Measurements from ENCODE around the gene UNKL.

DNA sequence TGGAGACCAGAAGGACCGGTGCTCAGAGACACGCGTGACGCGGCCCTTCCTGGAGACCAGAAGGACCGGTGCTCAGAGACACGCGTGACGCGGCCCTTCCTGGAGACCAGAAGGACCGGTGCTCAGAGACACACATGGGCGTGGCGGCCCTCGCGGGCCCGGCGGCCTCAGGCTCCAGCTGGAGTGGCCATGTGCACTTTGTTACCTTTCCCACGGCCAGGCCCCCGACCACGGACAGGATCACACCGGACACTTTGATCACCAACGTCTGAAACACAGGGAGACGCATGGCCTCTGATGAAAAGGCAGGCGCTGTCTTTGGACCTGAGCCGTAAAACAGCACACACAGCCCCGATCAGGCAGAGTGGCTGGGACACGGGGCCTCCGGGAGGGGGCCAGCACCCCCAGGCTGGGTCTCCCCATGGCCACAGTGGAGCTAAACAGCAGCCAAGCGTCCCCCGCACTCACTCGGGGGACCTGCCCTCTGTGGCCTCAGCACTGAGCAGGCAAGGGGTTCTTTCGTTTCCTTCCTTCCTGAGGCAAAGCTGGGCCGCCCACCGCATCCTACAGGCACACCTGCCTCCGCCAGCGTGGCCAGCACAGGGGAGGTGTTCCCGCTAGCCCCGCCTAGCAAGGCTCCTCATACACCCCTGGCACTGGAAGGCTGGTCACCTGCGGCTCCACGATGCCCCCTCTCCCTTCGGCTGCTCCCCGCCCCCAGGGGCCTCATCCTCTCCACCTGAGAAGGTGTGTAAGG, 43.2 kb upstream of the UNKL start:
- TF ChIP-seq, protein P1, sequence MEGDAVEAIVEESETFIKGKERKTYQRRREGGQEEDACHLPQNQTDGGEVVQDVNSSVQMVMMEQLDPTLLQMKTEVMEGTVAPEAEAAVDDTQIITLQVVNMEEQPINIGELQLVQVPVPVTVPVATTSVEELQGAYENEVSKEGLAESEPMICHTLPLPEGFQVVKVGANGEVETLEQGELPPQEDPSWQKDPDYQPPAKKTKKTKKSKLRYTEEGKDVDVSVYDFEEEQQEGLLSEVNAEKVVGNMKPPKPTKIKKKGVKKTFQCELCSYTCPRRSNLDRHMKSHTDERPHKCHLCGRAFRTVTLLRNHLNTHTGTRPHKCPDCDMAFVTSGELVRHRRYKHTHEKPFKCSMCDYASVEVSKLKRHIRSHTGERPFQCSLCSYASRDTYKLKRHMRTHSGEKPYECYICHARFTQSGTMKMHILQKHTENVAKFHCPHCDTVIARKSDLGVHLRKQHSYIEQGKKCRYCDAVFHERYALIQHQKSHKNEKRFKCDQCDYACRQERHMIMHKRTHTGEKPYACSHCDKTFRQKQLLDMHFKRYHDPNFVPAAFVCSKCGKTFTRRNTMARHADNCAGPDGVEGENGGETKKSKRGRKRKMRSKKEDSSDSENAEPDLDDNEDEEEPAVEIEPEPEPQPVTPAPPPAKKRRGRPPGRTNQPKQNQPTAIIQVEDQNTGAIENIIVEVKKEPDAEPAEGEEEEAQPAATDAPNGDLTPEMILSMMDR (conservative IDR thresholded peaks at IDR 0.05; ENCODE audit: low read depth, low read length): no peak
- TF ChIP-seq EZH2 (IDR thresholded peaks at IDR 0.05; ENCODE audit: low read length, unreplicated experiment) (no peak), EZH2phosphoT487 (IDR thresholded peaks at IDR 0.05; ENCODE audit: borderline replicate concordance, low read length) (no peak)
